ENCODE data around the gene DACH1. TPM values are rescaled to one million over a fixed set of nuclear protein-coding genes. Genes with fewer than 3 reads are reported as not detected.

DACH1 gene
- total RNA-seq, 4 donors from 2014 or later: 0.98 to 1.6 (median 1.0) TPM

DNA sequence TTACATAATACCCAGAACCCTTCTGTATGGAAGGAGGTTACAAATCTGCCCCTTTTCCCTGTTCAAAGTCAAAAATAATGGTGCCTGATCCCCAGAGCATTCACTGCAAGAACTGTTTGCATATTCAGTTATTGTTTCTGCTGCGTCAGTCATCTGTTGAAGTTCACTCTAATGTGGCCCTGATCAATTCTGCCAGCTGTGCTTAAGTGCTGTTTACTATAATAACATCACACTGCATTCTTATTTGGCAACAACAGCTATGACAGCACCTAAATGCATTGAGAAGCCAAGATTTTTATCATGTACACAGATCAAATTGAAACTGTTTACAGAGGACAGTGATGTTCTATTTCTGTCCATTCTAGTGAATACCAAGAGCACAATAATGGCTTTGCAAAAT, 115.9 kb downstream of the DACH1 start:
- Histone ChIP-seq H3K4me3 (no peak overlapping the region), H3K4me1 (peaks cover 4 to 9% of the 10 kb centered on the region in 2 donors), H3K27ac (peak overlapping the region in 3 of 4 donors; percentile 2 to 54 (median 48)), H3K36me3 (no peaks in the 10 kb centered on the region), H3K27me3 (no peaks in the 10 kb centered on the region), H3K9me3 (no peaks in the 10 kb centered on the region)
- TF ChIP-seq, protein P1, sequence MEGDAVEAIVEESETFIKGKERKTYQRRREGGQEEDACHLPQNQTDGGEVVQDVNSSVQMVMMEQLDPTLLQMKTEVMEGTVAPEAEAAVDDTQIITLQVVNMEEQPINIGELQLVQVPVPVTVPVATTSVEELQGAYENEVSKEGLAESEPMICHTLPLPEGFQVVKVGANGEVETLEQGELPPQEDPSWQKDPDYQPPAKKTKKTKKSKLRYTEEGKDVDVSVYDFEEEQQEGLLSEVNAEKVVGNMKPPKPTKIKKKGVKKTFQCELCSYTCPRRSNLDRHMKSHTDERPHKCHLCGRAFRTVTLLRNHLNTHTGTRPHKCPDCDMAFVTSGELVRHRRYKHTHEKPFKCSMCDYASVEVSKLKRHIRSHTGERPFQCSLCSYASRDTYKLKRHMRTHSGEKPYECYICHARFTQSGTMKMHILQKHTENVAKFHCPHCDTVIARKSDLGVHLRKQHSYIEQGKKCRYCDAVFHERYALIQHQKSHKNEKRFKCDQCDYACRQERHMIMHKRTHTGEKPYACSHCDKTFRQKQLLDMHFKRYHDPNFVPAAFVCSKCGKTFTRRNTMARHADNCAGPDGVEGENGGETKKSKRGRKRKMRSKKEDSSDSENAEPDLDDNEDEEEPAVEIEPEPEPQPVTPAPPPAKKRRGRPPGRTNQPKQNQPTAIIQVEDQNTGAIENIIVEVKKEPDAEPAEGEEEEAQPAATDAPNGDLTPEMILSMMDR (IDR thresholded peaks at IDR 0.05 in 4 of 5, conservative IDR thresholded peaks at IDR 0.05 in 1 of 5): no peak
- no peak for TF ChIP-seq POLR2A (IDR thresholded peaks at IDR 0.05)
- in situ Hi-C loops (cut with MboI; ENCODE audit: low sequenced_read_pairs in 4 of 4) (no loop called here), intact Hi-C loops (cut with DNase I; ENCODE audit: low total_unique reads) (no loop called here)
- ATAC-seq (peak in 1 of 2 donors; percentile 42), DNase-seq (no peak)

DNA sequence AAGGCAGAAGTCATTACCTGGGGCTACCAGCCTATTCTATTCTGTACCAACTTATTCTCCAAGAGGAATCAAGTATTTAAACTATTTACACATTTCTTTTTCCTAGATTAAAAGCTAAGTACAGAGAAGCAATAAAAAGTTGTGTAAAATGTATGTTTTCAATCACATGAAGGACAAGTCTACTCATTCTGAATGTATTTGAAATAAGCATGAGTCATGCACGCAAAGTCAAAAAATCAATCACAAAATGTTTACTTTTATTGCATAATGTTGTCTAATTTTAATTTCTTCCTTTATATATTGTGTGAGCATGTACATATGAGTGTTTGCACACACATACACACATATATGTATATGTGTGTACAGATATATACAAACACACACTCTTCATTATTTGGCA, 136.7 kb downstream of the DACH1 start:
- Histone ChIP-seq H3K4me1 (peaks cover 0 to 3% of the 10 kb centered on the region in 2 donors), H3K27ac (no peak overlapping the region), H3K9me3 (no peaks in the 10 kb centered on the region), H3K27me3 (no peaks in the 10 kb centered on the region), H3K36me3 (no peaks in the 10 kb centered on the region), H3K4me3 (no peak overlapping the region)
- intact Hi-C loops (cut with DNase I; ENCODE audit: low total_unique reads): no loop called here
- TF ChIP-seq POLR2A (IDR thresholded peaks at IDR 0.05): no peak
- TF ChIP-seq, protein P1 (IDR thresholded peaks at IDR 0.05 in 4 of 5, conservative IDR thresholded peaks at IDR 0.05 in 1 of 5): no peak
- DNase-seq: no peak
- in situ Hi-C loops (cut with MboI; ENCODE audit: low sequenced_read_pairs in 4 of 4): no loop called here
- ATAC-seq: no peak

DNA sequence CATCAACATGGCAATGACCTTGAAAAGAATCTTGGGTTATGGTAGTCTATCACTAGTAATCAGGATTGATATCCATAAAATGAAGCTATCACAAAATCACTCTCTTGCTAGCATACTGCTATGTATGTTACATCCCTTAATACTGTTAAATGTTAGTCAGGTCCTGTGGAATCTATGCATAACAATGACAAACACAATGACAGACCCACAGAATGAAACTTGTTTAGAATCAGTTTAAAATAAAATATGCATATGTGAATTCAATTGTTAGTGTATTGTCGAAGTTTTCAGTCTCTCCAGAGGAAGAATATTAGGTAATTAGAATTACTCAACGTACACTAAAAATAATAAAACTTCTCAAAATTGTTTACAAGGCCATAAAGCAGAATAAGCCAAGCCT, 137.6 kb downstream of the DACH1 start:
- H3K36me3 ChIP-seq: no peaks in the 10 kb centered on the region
- DNase-seq (no peak), ATAC-seq (no peak)
- TF ChIP-seq POLR2A (IDR thresholded peaks at IDR 0.05): no peak
- TF ChIP-seq, protein P1 (IDR thresholded peaks at IDR 0.05 in 4 of 5, conservative IDR thresholded peaks at IDR 0.05 in 1 of 5): no peak
- peaks cover 0 to 3% of the 10 kb centered on the region in 2 donors for H3K4me1 ChIP-seq
- H3K9me3 ChIP-seq: no peaks in the 10 kb centered on the region
- no peak overlapping the region for H3K4me3 ChIP-seq
- no peak overlapping the region for H3K27ac ChIP-seq
- no peaks in the 10 kb centered on the region for H3K27me3 ChIP-seq
- intact Hi-C loops (cut with DNase I; ENCODE audit: low total_unique reads): no loop called here
- in situ Hi-C loops (cut with MboI; ENCODE audit: low sequenced_read_pairs in 4 of 4): no loop called here

DNA sequence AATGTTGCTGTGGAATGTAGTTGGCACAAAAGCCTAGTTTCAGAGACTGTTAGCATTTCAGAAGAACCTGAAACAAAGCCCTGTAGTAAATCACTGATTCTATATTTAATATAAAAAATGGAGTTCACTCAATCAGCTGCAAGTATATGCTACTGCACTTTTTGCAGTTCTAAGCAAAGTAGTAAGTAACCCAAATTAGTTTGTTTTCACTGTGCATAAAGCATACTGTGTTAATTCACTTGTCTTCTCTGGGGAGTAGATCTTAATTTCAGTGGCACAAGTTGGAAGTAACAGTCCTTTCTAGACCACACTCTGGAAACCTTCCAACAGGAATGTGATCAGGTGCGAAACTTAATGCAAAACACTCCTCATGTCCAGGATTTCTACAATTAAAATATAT, 139.3 kb downstream of the DACH1 start:
- no peak overlapping the region for H3K27ac ChIP-seq
- no peak for TF ChIP-seq POLR2A (IDR thresholded peaks at IDR 0.05)
- TF ChIP-seq, protein P1 (IDR thresholded peaks at IDR 0.05 in 4 of 5, conservative IDR thresholded peaks at IDR 0.05 in 1 of 5): no peak
- intact Hi-C loops (cut with DNase I; ENCODE audit: low total_unique reads): no loop called here
- DNase-seq (no peak), ATAC-seq (no peak)
- peaks cover 0 to 3% of the 10 kb centered on the region in 2 donors for H3K4me1 ChIP-seq
- no peaks in the 10 kb centered on the region for H3K27me3 ChIP-seq
- H3K4me3 ChIP-seq: no peak overlapping the region
- in situ Hi-C loops (cut with MboI; ENCODE audit: low sequenced_read_pairs in 4 of 4): no loop called here
- no peaks in the 10 kb centered on the region for H3K9me3 ChIP-seq
- no peaks in the 10 kb centered on the region for H3K36me3 ChIP-seq

DNA sequence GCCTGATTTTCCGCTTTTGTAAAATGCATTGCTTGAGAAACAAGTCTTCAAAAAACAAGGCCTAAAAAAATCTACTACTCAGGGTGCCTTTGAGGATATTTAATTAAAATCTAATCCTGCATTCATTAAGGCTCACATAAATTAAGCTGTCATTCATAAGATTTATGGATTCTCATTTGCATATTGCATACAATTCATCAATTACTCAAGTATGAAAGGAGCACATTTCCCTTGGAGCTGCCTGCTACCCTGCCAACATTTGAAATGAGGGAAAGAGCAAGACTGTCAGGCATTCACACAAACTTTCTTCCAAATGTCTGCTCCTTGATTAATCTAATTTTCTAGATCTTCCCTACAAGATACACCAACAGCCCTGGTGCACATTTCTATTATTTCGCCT, 140.0 kb downstream of the DACH1 start:
- DNase-seq (no peak), ATAC-seq (no peak)
- intact Hi-C loops (cut with DNase I; ENCODE audit: low total_unique reads) (no loop called here), in situ Hi-C loops (cut with MboI; ENCODE audit: low sequenced_read_pairs in 4 of 4) (no loop called here)
- no peaks in the 10 kb centered on the region for H3K9me3 ChIP-seq
- TF ChIP-seq, protein P1 (IDR thresholded peaks at IDR 0.05 in 4 of 5, conservative IDR thresholded peaks at IDR 0.05 in 1 of 5): no peak
- TF ChIP-seq POLR2A (IDR thresholded peaks at IDR 0.05): no peak
- H3K27me3 ChIP-seq: no peaks in the 10 kb centered on the region
- peaks cover 0 to 3% of the 10 kb centered on the region in 2 donors for H3K4me1 ChIP-seq
- no peak overlapping the region for H3K27ac ChIP-seq
- no peaks in the 10 kb centered on the region for H3K36me3 ChIP-seq
- no peak overlapping the region for H3K4me3 ChIP-seq
